ENCODE measurements around the gene FBP1. TPM values are rescaled to one million over a fixed set of nuclear protein-coding genes. Genes with fewer than 3 reads are reported as not detected.
"Not testable (repeated sequence)": the region's sequence is repeated elsewhere in the genome, so short reads cannot be mapped to it uniquely, and the experiment has no call there.

Gene FBP1
- total and polyA plus RNA-seq, 2 donors (not counting 1 experiment from before 2014, with no cell fraction given) = not detected

GRCh38 chr9:94600258-94600657 is 39.1 kb downstream of the FBP1 start:
- DNase-seq (ENCODE audit: low read depth in 2 of 2) = no peak

GRCh38 chr9:94599102-94599501 is 40.2 kb downstream of the FBP1 start:
- Histone ChIP-seq H3K4me1 (ENCODE audit: control insufficient read depth, extremely low read depth, insufficient read depth, low read length) (no peaks in the 10 kb centered on the region), H4K20me1 (ENCODE audit: control insufficient read depth, extremely low read depth, insufficient read depth, low read length) (no peaks in the 10 kb centered on the region), H2AFZ (ENCODE audit: low read length) (no peak overlapping the region), H3K4me3 (replicated peaks in 1 of 4; ENCODE audit: control extremely low read depth in 1 of 4, insufficient read depth in 1 of 4, low read depth in 3 of 4, low read length in 4 of 4) (no peak overlapping the region), H3K9me3 (ENCODE audit: control insufficient read depth, insufficient read depth, low read depth, low read length) (no peaks in the 10 kb centered on the region), H3K36me3 (ENCODE audit: control insufficient read depth, insufficient read depth, low read length) (no peaks in the 10 kb centered on the region), H3K27me3 (ENCODE audit: control insufficient read depth, insufficient read depth, low read length) (no peaks in the 10 kb centered on the region), H3K4me2 (ENCODE audit: extremely low read depth, insufficient read depth, low read length) (no peak overlapping the region), H3K79me2 (ENCODE audit: control insufficient read depth, insufficient read depth, low read length) (no peaks in the 10 kb centered on the region), H3K27ac (ENCODE audit: insufficient read depth, low read length) (no peak overlapping the region), H3K9ac (ENCODE audit: insufficient read depth, low read length) (no peak overlapping the region)
- no peak for DNase-seq (ENCODE audit: low read depth in 2 of 2)
- no peak for TF ChIP-seq CTCF (conservative IDR thresholded peaks at IDR 0.05 in 1 of 2, IDR thresholded peaks at IDR 0.05 in 1 of 2; ENCODE audit: low read depth in 1 of 2, low read length in 2 of 2)
- no peak for TF ChIP-seq EZH2 (IDR thresholded peaks at IDR 0.05; ENCODE audit: low read length, missing control alignments)

More at GRCh38 chr9:94600258-94600657, 39.1 kb downstream of the FBP1 start:
- no peaks in the 10 kb centered on the region for H3K9me3 ChIP-seq (ENCODE audit: control insufficient read depth, insufficient read depth, low read depth, low read length)
- no peaks in the 10 kb centered on the region for H3K4me1 ChIP-seq (ENCODE audit: control insufficient read depth, extremely low read depth, insufficient read depth, low read length)
- H3K4me2 ChIP-seq (ENCODE audit: extremely low read depth, insufficient read depth, low read length) = no peak overlapping the region
- no peaks in the 10 kb centered on the region for H3K79me2 ChIP-seq (ENCODE audit: control insufficient read depth, insufficient read depth, low read length)
- no peak overlapping the region for H3K4me3 ChIP-seq (replicated peaks in 1 of 4; ENCODE audit: control extremely low read depth in 1 of 4, insufficient read depth in 1 of 4, low read depth in 3 of 4, low read length in 4 of 4)
- TF ChIP-seq CTCF (conservative IDR thresholded peaks at IDR 0.05 in 1 of 2, IDR thresholded peaks at IDR 0.05 in 1 of 2; ENCODE audit: low read depth in 1 of 2, low read length in 2 of 2) (no peak), EZH2 (IDR thresholded peaks at IDR 0.05; ENCODE audit: low read length, missing control alignments) (no peak)
- H3K27me3 ChIP-seq (ENCODE audit: control insufficient read depth, insufficient read depth, low read length) = peaks cover 3% of the 10 kb centered on the region
- H3K27ac ChIP-seq (ENCODE audit: insufficient read depth, low read length) = no peak overlapping the region
- no peaks in the 10 kb centered on the region for H4K20me1 ChIP-seq (ENCODE audit: control insufficient read depth, extremely low read depth, insufficient read depth, low read length)
- H3K36me3 ChIP-seq (ENCODE audit: control insufficient read depth, insufficient read depth, low read length) = no peaks in the 10 kb centered on the region
- H2AFZ ChIP-seq (ENCODE audit: low read length) = no peak overlapping the region
- H3K9ac ChIP-seq (ENCODE audit: insufficient read depth, low read length) = no peak overlapping the region

- Histone ChIP-seq H3K27me3 (ENCODE audit: control insufficient read depth, insufficient read depth, low read length) (peaks cover 2% of the 10 kb centered on the region), H3K4me1 (ENCODE audit: control insufficient read depth, extremely low read depth, insufficient read depth, low read length) (no peaks in the 10 kb centered on the region), H3K79me2 (ENCODE audit: control insufficient read depth, insufficient read depth, low read length) (no peaks in the 10 kb centered on the region), H3K4me2 (ENCODE audit: extremely low read depth, insufficient read depth, low read length) (no peak within 1 kb of the TSS), H3K4me3 (replicated peaks in 1 of 4; ENCODE audit: control extremely low read depth in 1 of 4, insufficient read depth in 1 of 4, low read depth in 3 of 4, low read length in 4 of 4) (no peak within 1 kb of the TSS), H3K9ac (ENCODE audit: insufficient read depth, low read length) (no peak within 1 kb of the TSS), H3K36me3 (ENCODE audit: control insufficient read depth, insufficient read depth, low read length) (no peaks in the 10 kb centered on the region), H2AFZ (ENCODE audit: low read length) (no peak within 1 kb of the TSS), H4K20me1 (ENCODE audit: control insufficient read depth, extremely low read depth, insufficient read depth, low read length) (no peaks in the 10 kb centered on the region), H3K27ac (ENCODE audit: insufficient read depth, low read length) (no peak within 1 kb of the TSS), H3K9me3 (ENCODE audit: control insufficient read depth, insufficient read depth, low read depth, low read length) (no peaks in the 10 kb centered on the region)
- no peak for DNase-seq (ENCODE audit: low read depth in 2 of 2)
- no peak for TF ChIP-seq CTCF (conservative IDR thresholded peaks at IDR 0.05 in 1 of 2, IDR thresholded peaks at IDR 0.05 in 1 of 2; ENCODE audit: low read depth in 1 of 2, low read length in 2 of 2)
- TF ChIP-seq EZH2 (IDR thresholded peaks at IDR 0.05; ENCODE audit: low read length, missing control alignments) = no peak
Measured at GRCh38 chr9:94593459-94594345, 45.6 kb downstream of the FBP1 start, which contains the start of gene FBP2. TSS of gene FBP2 (minus strand) at chr9:94593824. CDS start at chr9:94593726, 98 bp downstream.

GRCh38 chr9:94592683-94593082 is 46.6 kb downstream of the FBP1 start:
- H3K27ac ChIP-seq (ENCODE audit: insufficient read depth, low read length); H2AFZ ChIP-seq (ENCODE audit: low read length); H3K9me3 ChIP-seq (ENCODE audit: control insufficient read depth, insufficient read depth, low read depth, low read length); H3K79me2 ChIP-seq (ENCODE audit: control insufficient read depth, insufficient read depth, low read length); H4K20me1 ChIP-seq (ENCODE audit: control insufficient read depth, extremely low read depth, insufficient read depth, low read length); H3K4me3 ChIP-seq (replicated peaks in 1 of 4; ENCODE audit: control extremely low read depth in 1 of 4, insufficient read depth in 1 of 4, low read depth in 3 of 4, low read length in 4 of 4); H3K27me3 ChIP-seq (ENCODE audit: control insufficient read depth, insufficient read depth, low read length); H3K4me2 ChIP-seq (ENCODE audit: extremely low read depth, insufficient read depth, low read length); H3K36me3 ChIP-seq (ENCODE audit: control insufficient read depth, insufficient read depth, low read length); H3K9ac ChIP-seq (ENCODE audit: insufficient read depth, low read length); DNase-seq (ENCODE audit: low read depth in 2 of 2); H3K4me1 ChIP-seq (ENCODE audit: control insufficient read depth, extremely low read depth, insufficient read depth, low read length): not testable (repeated sequence)
